Esophagus mucosa (tissue), 1 donor: Measurements from ENCODE around the gene ATG13. TPM values are rescaled to one million over a fixed set of nuclear protein-coding genes. Genes with fewer than 3 reads are reported as not detected.
A peak's percentile ranks its signal among the peaks of the same experiment; 100 is the strongest.

Experiments
- ATAC-seq: fragments of 200-7000 bp; cut with Tn5 transposase; one replicate; pipeline ENCODE4 v1.9.1; 2020
- total RNA-seq: library from RNA; stranded (reverse); gene quantifications from one replicate; pipeline ENCODE4 v1.2.4, GENCODE V29; 2023
- donor health status: DM: yes; HTN: yes; CAD: no.

Gene ATG13
- total RNA-seq, 1 donor from 2014 or later, result 37.3 TPM

GRCh38 chr11:46676436-46677158 lies 59.2 kb downstream of the ATG13 start:
- no peak for ATAC-seq

- no peak for ATAC-seq
These were observed 59.8 kb downstream of the ATG13 start for GRCh38 chr11:46677169-46677568.

- ATAC-seq, result no peak
These were observed 60.8 kb downstream of the ATG13 start for GRCh38 chr11:46677991-46678740.

- ATAC-seq, result no peak
These were observed 61.4 kb downstream of the ATG13 start for GRCh38 chr11:46678741-46679130.

- ATAC-seq, result no peak
These were observed 62.1 kb downstream of the ATG13 start for GRCh38 chr11:46679241-46680163.

GRCh38 chr11:46680164-46680760 lies 62.9 kb downstream of the ATG13 start:
- ATAC-seq, result no peak

GRCh38 chr11:46680815-46681214 lies 63.5 kb downstream of the ATG13 start:
- no peak for ATAC-seq

- no peak for ATAC-seq
These were observed 64.5 kb downstream of the ATG13 start for GRCh38 chr11:46681814-46682213.

- no peak for ATAC-seq
These were observed 65.7 kb downstream of the ATG13 start for GRCh38 chr11:46682773-46683752.

GRCh38 chr11:46684367-46684766 lies 67.0 kb downstream of the ATG13 start:
- no peak for ATAC-seq

- peak; percentile 92 for ATAC-seq
These were observed 69.8 kb downstream of the ATG13 start for GRCh38 chr11:46686886-46687795.

- ATAC-seq, result no peak
These were observed 73.3 kb downstream of the ATG13 start for GRCh38 chr11:46690702-46691101.

- no peak for ATAC-seq
These were observed 75.1 kb downstream of the ATG13 start for GRCh38 chr11:46692450-46692849.

GRCh38 chr11:46693597-46694012 lies 76.3 kb downstream of the ATG13 start:
- ATAC-seq, result peak; percentile 91

GRCh38 chr11:46694072-46694471 lies 76.7 kb downstream of the ATG13 start:
- ATAC-seq, result peak; percentile 5

- ATAC-seq, result no peak
These were observed 77.3 kb downstream of the ATG13 start for GRCh38 chr11:46694607-46695006.

- ATAC-seq, result no peak
These were observed 78.2 kb downstream of the ATG13 start for GRCh38 chr11:46695345-46696211.

- ATAC-seq, result no peak
These were observed 78.8 kb downstream of the ATG13 start for GRCh38 chr11:46696212-46696558.

GRCh38 chr11:46697303-46697702 lies 80.0 kb downstream of the ATG13 start:
- ATAC-seq, result no peak
